OCI-LY7 (cell line): ENCODE data around the gene TUBB3. TPM values are rescaled to one million over a fixed set of nuclear protein-coding genes. Genes with fewer than 3 reads are reported as not detected.
A peak's percentile ranks its signal among the peaks of the same experiment; 100 is the strongest.

Experiments used
- BruUV-seq: library from RNA; stranded (reverse); fragments of 400-500 nt; replicated peaks from 2 replicates; lab custom pipeline; 2021; lab: Mats Ljungman, UMichigan
- CTCF ChIA-PET: fragments of 300-600 bp; sonication (Branson Sonifier 250); formaldehyde crosslinking; loops from one replicate; lab custom pipeline; 2022; ENCODE audit warnings: antibody characterized with exemption; ENCODE audit not compliant: unreplicated experiment; lab: Charles Lee
- POLR2A ChIA-PET: fragments of 300-600 bp; sonication (Branson Sonifier 250); formaldehyde crosslinking; loops from one replicate; lab custom pipeline; 2022; ENCODE audit warnings: antibody characterized with exemption; lab: Charles Lee
- DNase-seq: peaks from one replicate; pipeline ENCODE4 v3.0.0-alpha.2; 2015; ENCODE audit warnings: low spot score
- H2AFZ ChIP-seq: fragments of 200-600 bp; sonication (generic), shearing (Covaris generic); 2 replicates; pipeline ENCODE4 v1.6.1; 2014; ENCODE audit warnings: mild to moderate bottlenecking, antibody characterized with exemption, low read length, moderate library complexity
- H3K27ac ChIP-seq: fragments of 200-600 bp; sonication (generic); 2 replicates; pipeline ENCODE4 v1.5.1; 2014; ENCODE audit warnings: mixed run types, low read depth, mild to moderate bottlenecking, moderate library complexity, low read length, inconsistent platforms; ENCODE audit not compliant: poor library complexity, severe bottlenecking
- H3K36me3 ChIP-seq: fragments of 200-600 bp; sonication (generic); 2 replicates; pipeline ENCODE4 v1.6.1; 2014; ENCODE audit warnings: mild to moderate bottlenecking, antibody characterized with exemption, low read length, moderate library complexity, mixed read lengths; ENCODE audit not compliant: insufficient read depth
- H3K4me1 ChIP-seq: fragments of 200-600 bp; sonication (generic); 2 replicates; pipeline ENCODE4 v1.5.1; 2014; ENCODE audit warnings: mild to moderate bottlenecking, low read length; ENCODE audit not compliant: insufficient read depth, poor library complexity, severe bottlenecking
- H3K4me2 ChIP-seq: fragments of 200-600 bp; sonication (generic); 2 replicates; pipeline ENCODE4 v1.6.1; 2014; ENCODE audit warnings: mild to moderate bottlenecking, low read length
- H3K4me3 ChIP-seq: fragments of 200-600 bp; sonication (generic); 2 replicates; pipeline ENCODE4 v1.5.1; 2014; ENCODE audit warnings: mild to moderate bottlenecking, low read depth, low read length; ENCODE audit not compliant: poor library complexity, severe bottlenecking
- H3K79me2 ChIP-seq: fragments of 200-600 bp; sonication (generic); 2 replicates; pipeline ENCODE4 v1.6.1; 2016; ENCODE audit warnings: low read depth, mild to moderate bottlenecking, low read length, moderate library complexity, mixed read lengths; ENCODE audit not compliant: insufficient read depth
- H3K9me2 ChIP-seq: fragments of 200-600 bp; sonication (generic); 2 replicates; pipeline ENCODE4 v1.6.1; 2016; ENCODE audit warnings: mild to moderate bottlenecking, low read length, mixed read lengths; ENCODE audit not compliant: insufficient read depth
- H3K9me3 ChIP-seq: fragments of 200-600 bp; sonication (generic); 2 replicates; pipeline ENCODE4 v1.6.1; 2014; ENCODE audit warnings: mild to moderate bottlenecking, mixed run types, low read length, mixed read lengths
- H4K20me1 ChIP-seq: fragments of 200-600 bp; sonication (generic); 2 replicates; pipeline ENCODE4 v1.6.1; 2014; ENCODE audit warnings: mild to moderate bottlenecking, antibody characterized with exemption, low read length, moderate library complexity, mixed read lengths; ENCODE audit not compliant: insufficient read depth
- EZH2phosphoT487 ChIP-seq: fragments of 200-600 bp; sonication (generic); IDR thresholded peaks from 2 replicates; pipeline ENCODE4 v1.6.1; 2018; ENCODE audit warnings: low read depth, borderline replicate concordance, mild to moderate bottlenecking, mixed run types, antibody characterized with exemption, low read length, moderate library complexity, mixed read lengths
- intact Hi-C: fragments of 100-400 bp; cut with micrococcal nuclease; formaldehyde crosslinking; loops from one replicate; pipeline ENCODE4 v1.10.0; 2022; ENCODE audit not compliant: unreplicated experiment
- total RNA-seq, 2 experiments: library from RNA; depleted of rRNA in 1 of 2; stranded (reverse); fragments of >200 nt in 1 of 2; shearing (Covaris generic) in 1 of 2; gene quantifications; 2 replicates each; pipeline ENCODE4 v1.2.3, GENCODE V29; 2014 to 2022
- TF ChIP-seq, protein P1 (sequence below): fragments of 200-600 bp; sonication (generic); conservative IDR thresholded peaks from 2 replicates; pipeline ENCODE4 v1.5.1; 2014; ENCODE audit warnings: mild to moderate bottlenecking, antibody characterized with exemption, low read length, moderate library complexity, mixed read lengths

The TUBB3 gene
- total RNA-seq, 2 experiments from 2014 or later: 63.7 to 192 TPM

DNA sequence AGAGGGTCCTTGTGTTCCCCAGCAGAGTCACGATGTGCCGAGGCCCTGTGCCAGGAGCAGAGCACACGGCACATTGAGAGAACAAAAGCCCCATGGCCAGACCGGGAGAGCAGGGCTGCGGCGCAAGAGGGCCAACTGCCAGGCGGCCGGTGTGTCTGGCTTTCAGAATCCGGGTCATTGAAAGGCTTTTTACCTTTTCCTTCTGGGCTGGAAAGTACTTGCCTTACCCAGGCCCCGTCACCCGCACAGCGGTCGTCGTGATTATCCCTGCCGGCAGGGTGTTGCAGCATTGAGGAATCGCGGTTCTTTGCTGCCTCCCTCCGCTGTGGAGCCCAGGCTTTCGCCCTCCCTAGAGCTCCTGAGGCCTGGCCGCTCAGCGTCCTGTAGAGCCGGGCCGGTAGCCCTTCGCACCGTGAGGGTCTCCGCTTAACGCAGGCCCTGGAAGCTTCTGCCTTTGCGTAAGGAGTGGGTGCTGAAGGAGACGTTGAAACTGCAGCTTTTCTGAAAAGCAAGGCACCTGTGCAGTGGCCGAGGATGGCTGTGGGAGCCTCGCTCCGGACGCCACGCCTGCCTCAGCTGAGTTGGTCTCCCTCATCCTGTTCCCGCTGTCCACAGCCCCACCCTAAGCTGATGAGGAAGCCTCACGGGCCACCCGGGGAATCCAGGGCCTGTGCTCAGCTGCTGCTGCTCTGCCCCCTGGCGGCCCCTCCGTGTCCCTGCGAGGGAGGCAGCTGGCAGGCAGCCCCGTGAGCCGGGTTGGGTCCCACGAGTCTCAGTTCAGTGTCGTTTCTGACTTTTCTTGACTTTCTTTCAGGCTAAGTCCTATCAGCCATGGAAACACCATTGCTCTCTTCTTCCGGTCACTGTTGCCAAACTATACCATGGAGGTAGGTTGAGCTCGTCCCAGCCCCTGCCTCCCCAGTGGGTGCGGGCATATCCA lies 13.1 kb upstream of the TUBB3 start:
- Histone ChIP-seq H2AFZ (no peak overlapping the region), H3K9me2 (no peaks in the 10 kb centered on the region), H3K36me3 (peaks cover 83% of the 10 kb centered on the region), H3K4me3 (no peak overlapping the region), H3K9me3 (no peaks in the 10 kb centered on the region), H3K79me2 (no peaks in the 10 kb centered on the region), H3K4me2 (no peak overlapping the region), H3K4me1 (no peaks in the 10 kb centered on the region), H3K27ac (no peak overlapping the region), H4K20me1 (no peaks in the 10 kb centered on the region)
- intact Hi-C loops: loop anchor here (10.0 kb wide), 1 partner anchor 95 kb away; the partner anchor contains the start of gene FANCA
- no TSS peak for BruUV-seq
- no peak for TF ChIP-seq EZH2phosphoT487
- TF ChIP-seq, protein P1, sequence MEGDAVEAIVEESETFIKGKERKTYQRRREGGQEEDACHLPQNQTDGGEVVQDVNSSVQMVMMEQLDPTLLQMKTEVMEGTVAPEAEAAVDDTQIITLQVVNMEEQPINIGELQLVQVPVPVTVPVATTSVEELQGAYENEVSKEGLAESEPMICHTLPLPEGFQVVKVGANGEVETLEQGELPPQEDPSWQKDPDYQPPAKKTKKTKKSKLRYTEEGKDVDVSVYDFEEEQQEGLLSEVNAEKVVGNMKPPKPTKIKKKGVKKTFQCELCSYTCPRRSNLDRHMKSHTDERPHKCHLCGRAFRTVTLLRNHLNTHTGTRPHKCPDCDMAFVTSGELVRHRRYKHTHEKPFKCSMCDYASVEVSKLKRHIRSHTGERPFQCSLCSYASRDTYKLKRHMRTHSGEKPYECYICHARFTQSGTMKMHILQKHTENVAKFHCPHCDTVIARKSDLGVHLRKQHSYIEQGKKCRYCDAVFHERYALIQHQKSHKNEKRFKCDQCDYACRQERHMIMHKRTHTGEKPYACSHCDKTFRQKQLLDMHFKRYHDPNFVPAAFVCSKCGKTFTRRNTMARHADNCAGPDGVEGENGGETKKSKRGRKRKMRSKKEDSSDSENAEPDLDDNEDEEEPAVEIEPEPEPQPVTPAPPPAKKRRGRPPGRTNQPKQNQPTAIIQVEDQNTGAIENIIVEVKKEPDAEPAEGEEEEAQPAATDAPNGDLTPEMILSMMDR: peak; percentile 92
- CTCF ChIA-PET: interaction anchor here (0.6 kb wide), 1 partner anchor 165 kb away, joined by 3 read pairs; no protein-coding TSS in a partner anchor
- DNase-seq: peak; percentile 74
- POLR2A ChIA-PET: interaction anchor here (0.6 to 1.1 kb wide), 3 partner anchors 12 to 27 kb away, joined by 3 to 5 read pairs (median 3); no protein-coding TSS in a partner anchor

DNA sequence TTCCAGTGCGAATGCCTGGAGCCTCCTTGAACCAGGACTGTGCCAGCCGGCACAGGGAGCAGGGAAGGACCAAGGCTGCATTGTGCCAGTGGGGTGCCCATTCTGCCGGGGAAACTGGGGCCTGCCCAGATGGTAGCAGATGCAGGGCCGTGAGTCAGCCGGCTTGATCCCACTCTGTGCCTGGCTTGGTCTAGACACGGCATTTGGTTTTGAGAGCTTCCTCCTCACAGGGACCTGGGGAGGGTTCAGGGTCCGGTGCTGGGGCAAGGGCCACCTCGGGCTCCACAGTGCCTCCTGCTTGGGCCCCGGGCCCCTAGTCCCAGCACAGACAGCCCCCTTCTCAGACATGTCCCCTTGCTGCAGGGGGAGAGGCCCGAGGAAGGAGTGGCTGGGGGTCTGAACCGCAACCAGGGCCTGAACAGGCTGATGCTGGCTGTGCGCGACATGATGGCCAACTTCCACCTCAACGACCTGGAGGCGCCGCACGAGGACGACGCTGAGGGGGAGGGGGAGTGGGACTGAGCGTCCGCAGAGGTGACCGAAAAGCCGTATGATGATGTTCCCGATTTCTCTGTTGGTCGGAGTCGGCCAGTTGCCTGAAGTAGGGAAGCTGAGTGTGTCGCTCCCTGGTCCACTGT lies 12.3 kb upstream of the TUBB3 start:
- no peak for TF ChIP-seq EZH2phosphoT487
- TF ChIP-seq, protein P1: no peak
- H3K9me2 ChIP-seq: no peaks in the 10 kb centered on the region
- H3K36me3 ChIP-seq: peaks cover 82% of the 10 kb centered on the region
- intact Hi-C loops: loop anchor here (10.0 kb wide), 1 partner anchor 96 kb away; the partner anchor contains the start of gene FANCA
- POLR2A ChIA-PET: interaction anchor here (0.6 to 1.1 kb wide), 2 partner anchors 12 to 27 kb away, joined by 3 to 5 read pairs; no protein-coding TSS in a partner anchor
- no peak overlapping the region for H3K27ac ChIP-seq
- H3K4me3 ChIP-seq: no peak overlapping the region
- no peaks in the 10 kb centered on the region for H3K79me2 ChIP-seq
- H2AFZ ChIP-seq: no peak overlapping the region
- H4K20me1 ChIP-seq: no peaks in the 10 kb centered on the region
- BruUV-seq: no TSS peak
- no peak overlapping the region for H3K4me2 ChIP-seq
- CTCF ChIA-PET: interaction anchor here (0.6 kb wide), 1 partner anchor 166 kb away, joined by 3 read pairs; no protein-coding TSS in a partner anchor
- H3K4me1 ChIP-seq: no peaks in the 10 kb centered on the region
- no peaks in the 10 kb centered on the region for H3K9me3 ChIP-seq
- DNase-seq: no peak
